Amygdala (tissue), 56 donors: ENCODE results near the gene PGAM5.
"Not testable (repeated sequence)": the region's sequence is repeated elsewhere in the genome, so short reads cannot be mapped to it uniquely, and the experiment has no call there.

Source experiments
- DNase-seq, 56 donors: peaks; one replicate each; lab custom pipeline; 2025; lab: John Stamatoyannopoulos, UW

PGAM5 gene

DNA sequence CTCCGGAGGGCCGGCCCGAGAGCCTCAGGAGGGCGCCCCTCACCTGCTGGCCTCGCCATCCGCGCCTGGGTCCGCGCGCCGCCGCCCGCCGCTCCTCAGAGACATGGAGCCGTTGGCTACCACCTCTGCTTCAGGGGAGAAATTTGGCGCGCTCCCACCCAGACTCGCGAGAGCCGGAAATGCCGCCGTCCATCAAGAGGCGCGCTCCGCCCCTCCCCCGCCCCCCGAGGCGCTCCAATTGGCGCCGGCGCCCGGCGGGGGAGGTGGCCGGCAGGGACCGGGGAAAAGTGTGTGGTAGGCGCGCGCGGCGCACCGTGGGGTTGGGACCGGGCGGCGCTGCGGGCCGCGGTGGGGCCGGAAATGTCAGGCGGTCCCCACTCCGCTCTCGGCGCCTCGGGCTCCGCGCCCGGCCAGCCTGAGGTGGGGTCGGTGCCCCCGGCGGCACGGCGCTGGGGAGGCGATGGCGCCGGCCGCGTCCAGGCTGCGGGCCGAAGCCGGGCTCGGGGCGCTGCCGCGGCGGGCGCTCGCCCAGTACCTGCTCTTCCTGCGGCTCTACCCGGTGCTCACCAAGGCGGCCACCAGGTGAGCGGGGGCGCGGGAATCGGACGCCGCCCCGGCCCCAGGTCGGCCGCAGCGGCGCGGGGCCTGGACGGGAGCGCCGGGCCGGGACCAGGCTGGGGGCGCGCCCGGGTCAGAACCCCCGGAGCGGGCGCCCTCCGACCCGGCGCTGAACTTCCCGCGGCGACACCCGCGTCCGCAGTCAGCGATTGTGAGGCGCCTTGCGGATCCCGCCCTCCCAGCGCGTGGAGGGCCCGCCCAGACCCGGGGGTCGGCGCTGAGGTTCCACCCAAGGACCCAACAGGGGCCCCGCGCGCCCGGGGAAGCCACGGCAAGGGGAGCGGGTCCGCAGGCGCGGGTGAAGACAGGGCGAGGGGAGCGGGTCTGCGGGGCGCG, 23.2 kb upstream of the PGAM5 start, which contains the start of the genes POLE and PXMP2:
Gene POLE (minus strand): TSS at position 132 of the 954 bp plus-strand sequence. CDS start 27 bp downstream, at position 105.
Gene PXMP2 (plus strand): TSS at position 377 of the 954 bp plus-strand sequence. CDS start 84 bp downstream, at position 461.
- DNase-seq, result peak; percentile 15 to 95 (median 85)

DNA sequence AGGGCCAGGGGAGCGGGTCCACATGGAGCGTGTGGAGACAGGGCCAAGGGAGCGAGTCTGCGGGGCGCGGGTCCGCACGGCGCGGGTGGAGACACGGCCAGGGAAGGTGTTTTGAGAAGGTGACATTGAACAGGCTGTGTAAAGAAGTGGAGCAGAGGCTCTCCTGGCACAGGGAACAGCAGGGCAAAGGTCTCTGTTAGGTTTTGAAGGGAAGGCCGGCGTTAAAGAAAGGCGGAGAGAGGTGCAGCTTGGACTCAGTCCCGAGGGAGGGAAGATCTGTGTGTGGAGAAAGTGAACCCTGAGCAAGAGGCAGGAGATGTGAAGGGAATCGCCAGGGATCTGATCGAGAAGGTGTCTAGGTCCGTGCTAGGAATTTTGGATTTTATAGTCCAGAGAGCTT, 21.4 kb upstream of the PGAM5 start:
- DNase-seq, result no peak

DNA sequence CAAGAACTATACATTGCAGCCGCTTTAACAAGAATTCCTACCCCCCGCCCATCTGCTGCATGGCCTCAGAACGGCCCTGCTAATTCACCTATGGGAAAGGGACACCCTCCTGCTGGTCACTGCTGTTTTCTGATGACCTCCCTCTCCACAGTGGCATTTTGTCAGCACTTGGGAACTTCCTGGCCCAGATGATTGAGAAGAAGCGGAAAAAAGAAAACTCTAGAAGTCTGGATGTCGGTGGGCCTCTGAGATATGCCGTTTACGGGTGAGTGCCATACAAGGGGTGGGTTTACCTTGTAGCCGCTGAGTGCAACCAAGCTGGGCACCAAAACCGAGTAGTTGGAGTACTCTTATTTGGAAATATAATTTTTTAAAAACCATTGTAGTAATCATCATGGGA, 20.5 kb upstream of the PGAM5 start:
- DNase-seq, result no peak

DNA sequence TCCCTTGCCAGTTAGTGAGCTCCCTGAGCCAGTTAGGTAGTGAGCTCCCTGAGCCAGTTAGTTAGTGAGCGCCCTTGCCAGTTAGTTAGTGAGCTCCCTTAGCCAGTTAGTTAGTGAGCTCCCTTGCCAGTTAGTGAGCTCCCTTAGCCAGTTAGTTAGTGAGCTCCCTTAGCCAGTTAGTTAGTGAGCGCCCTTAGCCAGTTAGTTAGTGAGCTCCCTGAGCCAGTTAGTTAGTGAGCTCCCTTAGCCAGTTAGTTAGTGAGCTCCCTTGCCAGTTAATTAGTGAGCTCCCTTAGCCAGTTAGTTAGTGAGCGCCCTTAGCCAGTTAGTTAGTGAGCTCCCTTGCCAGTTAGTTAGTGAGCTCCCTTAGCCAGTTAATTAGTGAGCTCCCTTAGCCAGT, 18.6 kb upstream of the PGAM5 start:
- not testable (repeated sequence) for DNase-seq

DNA sequence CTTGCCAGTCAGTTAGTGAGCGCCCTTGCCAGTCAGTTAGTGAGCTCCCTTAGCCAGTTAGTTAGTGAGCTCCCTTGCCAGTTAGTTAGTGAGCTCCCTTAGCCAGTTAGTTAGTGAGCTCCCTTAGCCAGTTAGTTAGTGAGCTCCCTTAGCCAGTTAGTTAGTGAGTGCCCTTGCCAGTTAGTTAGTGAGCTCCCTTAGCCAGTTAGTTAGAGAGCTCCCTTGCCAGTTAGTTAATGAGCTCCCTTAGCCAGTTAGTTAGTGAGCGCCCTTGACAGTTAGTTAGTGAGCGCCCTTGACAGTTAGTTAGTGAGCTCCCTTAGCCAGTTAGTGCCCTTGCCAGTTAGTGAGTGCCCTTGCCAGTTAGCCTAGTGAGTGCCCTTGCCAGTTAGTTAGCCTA, 15.8 kb upstream of the PGAM5 start:
- DNase-seq, result not testable (repeated sequence)

DNA sequence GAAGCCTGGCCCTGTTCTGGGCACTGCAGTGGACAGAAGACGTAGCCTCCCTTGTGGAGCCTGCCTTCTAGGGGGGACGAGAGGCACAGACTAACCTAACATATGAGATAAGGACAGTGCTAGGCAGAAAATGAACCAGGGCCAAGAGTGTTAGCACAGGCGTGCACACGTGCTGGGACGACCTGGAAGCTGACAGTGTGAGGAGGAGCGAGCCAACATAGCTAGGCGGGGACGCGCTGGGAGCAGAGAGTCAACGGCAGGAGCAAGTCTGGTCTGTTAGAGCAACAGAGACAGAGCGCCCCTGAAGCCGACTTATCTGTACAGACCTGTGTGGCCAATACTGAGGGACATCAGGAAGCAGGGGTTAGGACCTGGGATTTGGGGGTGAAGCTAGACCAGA, 15.2 kb upstream of the PGAM5 start:
- DNase-seq, result no peak

DNA sequence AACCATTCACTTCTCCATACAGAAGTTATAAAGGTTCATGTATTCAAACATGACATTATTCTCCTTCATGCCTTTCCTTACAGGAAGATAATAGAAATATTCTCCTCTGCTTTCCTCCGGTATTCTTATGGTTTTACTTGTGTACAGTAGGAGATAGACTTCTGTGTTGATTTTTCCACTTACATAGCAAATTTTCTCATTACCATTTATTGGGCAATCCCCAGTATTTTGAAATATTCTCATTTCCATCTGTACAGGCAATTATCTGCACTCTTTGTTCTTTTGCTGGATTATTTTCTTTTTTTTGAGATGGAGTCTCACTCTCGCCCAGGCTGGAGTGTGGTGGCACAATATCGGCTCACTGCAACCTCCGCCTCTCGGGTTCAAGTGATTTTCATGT, 12.3 kb upstream of the PGAM5 start:
- DNase-seq, result no peak

DNA sequence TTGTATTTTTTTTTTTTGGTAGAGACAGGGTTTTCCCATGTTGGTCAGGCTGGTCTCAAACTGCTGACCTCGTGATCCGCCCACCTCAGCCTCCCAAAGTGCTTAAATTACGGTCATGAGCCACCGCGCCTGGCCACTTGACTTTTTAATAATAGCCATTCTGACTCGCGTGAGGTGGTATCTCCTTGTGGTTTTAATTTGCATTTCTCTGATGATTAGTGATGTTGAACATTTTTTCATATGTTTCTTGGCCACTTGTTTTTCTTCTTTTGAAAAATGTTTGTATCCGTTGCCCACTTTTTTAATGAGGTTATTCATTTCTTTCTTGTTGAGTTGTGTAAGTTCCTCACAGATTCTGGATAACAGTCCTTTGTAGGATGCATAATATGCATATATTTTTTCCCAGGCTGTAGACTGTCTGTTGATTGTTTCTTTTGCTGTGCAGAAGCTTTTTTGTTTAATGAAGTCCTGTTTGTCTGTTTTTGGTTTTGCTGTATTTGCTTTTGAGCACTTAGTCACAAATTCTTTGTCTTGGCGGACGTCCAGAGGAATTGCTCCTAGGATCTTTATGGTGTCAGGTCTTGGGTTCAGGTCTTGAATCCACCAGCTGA, 10.3 kb upstream of the PGAM5 start:
- DNase-seq, result no peak

DNA sequence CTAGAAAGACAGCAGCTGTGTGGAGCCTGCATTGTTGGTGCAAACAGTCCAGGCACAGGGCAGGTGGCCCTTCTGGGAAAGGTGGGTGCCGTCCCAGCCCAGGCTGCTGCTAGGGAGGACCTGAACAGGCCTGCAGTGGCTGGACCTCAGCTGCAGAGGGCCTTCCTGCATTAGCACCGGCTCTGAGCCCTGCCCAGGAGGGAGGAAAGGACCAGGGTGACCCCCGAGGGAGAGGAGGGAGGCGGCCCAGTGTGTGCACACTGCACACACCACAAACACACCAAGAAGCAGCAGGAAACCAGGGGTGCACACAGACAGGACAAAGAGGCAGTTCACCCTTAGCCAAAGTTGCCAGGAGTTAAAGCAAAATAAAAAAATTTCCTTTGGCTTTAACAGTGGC, 8.0 kb upstream of the PGAM5 start:
- no peak for DNase-seq

DNA sequence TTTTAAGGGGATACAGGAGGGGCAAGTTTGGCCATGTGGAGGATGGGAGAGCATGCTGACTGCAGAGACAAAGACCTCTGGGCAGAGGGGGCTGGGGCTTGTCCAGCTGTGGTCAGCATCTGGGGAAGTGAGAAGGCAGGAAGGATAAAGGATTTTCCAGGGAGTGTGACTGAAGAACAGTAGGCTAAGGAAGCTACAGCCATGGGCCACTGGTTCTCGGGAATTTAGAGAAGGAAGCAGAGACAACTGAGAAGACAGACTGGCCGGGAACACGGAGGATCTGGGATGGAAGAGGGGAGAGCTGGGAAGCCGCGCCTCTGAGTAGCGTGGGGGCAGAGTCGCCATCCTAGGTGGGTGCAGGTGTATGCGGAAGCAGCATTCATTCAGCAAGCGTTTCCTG, 7.0 kb upstream of the PGAM5 start:
- no peak for DNase-seq

DNA sequence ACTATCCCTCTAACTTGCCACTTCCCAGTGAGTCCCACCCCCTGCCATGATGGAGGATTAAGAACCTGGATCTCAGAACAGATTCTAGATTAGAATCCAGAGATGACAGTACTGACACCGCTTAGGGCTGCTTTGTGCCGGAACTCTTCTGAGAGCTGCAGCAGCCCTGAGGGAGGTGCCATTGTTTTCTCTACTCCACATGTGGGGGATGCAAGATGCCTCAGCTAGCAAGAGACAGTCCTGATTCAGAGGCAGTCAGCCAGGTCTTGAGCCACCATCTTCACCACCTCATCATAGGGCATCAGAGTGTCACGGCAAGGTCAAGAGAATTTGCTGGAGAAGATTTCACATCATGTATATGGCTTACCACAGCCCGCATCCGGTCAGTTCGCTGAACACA, 3.4 kb upstream of the PGAM5 start:
- no peak for DNase-seq

DNA sequence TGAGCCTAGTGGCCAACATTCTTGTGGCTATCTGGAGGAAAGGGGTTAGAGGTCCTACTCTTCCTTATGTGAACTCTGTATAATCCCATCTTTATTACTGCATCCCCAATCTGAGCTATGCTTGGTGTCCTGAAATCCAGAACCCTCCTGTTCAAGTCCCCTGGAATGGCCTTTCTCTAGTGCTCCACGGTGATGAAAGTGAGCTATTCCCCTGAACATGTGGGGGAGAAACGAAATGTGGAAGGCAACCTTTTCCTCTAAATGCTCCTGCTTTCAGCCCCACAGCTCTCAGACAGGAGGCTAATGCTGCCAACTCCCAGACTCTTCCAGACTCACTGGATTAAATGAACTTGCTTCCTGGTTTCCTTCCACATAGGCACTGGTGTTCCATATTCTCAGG, 2.5 kb upstream of the PGAM5 start:
- DNase-seq, result no peak

DNA sequence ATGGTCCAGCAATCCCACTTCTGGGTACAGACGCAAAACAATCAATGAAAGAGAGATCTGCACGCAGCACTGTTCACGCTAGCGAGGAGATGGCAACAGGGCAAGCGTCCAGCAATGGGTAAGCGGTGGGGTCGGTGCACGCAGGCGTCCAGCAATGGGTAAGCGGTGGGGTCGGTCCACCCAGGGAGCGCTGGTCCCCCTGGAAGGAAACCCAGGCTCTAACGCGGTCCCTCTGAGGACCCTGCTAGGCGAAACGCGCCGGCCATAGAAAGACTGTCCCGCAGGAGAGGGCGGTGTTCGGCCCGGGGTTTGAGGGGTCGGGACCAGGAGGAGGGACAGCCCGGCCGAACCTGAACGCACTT, 618 bp upstream of the PGAM5 start:
- DNase-seq, result peak in 6 of 56 donors; percentile 23 to 56 (median 36)

DNA sequence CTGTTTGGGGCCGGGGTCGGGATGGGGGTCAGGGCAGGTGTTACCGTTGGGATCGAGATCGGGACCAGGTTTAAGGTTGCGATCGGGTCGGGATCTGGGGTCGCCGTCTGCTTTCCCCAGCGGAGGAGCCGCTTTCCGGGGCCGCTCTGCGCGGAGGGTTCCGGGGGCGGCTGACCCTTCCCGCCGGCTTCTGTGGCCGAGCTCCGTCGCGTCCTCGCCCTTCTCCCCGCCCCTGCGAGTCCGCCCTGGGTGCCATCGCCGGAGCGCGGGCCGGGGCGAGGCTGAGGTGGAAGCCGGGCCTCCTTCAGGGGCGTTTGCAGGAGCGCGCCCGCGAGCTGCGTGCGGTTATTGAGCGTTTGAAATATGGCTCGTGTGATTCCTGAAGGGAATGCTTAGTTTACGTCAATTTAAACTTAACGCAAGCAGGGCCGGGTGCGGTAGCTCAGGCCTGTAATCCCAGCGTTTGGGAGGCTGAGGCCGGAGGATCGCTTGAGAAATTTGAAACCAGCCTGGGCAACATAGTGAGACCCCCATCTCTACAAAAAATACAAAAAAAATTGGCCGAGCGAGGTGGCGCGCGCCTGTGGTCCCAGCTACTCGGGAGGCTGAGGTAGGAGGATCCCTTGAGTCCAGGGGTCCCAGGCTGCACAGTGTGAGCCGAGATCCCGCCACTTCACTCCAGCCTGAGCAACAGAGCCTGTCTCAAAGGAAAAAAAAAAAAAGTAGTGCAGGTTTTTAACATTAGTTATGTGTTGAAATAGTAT, 620 bp downstream of the PGAM5 start:
- peak in 1 of 56 donors; percentile 51 for DNase-seq

DNA sequence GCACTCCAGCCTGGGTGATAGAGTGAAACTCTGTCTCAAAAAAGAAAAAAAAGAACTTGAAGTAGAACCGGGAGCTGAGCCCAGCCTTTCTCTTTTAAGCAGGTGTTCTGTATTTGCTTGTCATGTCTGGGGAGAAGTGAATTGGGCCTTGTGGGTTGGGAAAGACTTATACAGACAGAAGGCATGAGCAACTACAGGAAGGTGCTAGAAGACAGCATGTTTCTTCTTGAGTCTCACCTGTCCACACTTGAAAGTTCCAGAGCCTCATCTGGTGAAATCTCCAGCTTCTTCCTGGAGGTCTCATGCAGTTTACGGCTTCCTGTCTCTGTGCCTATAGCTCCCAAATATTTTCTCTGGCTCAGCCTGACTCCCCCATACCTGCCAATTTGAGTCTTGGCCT, 2.5 kb downstream of the PGAM5 start:
- DNase-seq, result no peak

DNA sequence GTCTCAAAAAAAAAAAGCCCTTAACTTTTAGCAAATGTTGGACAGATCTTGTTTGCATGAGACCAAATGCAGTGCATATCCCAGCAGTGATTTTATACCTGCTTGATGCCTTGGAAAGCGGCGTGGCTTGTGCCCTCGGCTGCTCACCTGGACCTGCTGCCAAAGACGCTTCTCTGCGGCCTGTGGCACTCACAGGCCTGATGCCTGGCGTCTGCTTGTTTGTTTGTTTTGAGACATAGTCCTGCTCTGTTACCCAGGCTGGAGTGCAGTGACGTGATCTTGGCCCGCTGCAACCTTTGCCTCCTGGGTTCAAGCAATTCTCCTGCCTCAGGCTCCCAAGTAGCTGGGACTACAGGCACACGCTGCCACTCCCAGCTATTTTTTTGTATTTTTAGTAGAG, 5.2 kb downstream of the PGAM5 start:
- DNase-seq, result no peak

DNA sequence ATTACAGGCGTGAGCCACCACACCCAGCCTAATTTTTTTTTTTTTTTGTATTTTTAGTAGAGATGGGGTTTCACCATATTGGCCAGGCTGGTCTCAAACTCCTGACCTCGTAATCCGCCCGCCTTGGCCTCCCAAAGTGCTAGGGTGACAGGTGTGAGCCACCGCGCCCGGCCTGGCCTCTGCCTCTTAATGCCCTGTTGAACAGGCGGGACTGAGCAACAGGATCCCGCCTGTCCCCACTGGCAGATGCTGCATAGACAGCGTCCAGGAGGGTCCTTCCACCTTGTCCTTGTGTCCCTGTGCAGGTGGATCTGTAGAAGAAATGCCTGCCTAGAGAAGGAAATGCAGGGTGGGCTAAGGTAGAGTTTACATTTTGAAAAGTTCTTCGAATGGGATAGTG, 5.7 kb downstream of the PGAM5 start:
- no peak for DNase-seq

DNA sequence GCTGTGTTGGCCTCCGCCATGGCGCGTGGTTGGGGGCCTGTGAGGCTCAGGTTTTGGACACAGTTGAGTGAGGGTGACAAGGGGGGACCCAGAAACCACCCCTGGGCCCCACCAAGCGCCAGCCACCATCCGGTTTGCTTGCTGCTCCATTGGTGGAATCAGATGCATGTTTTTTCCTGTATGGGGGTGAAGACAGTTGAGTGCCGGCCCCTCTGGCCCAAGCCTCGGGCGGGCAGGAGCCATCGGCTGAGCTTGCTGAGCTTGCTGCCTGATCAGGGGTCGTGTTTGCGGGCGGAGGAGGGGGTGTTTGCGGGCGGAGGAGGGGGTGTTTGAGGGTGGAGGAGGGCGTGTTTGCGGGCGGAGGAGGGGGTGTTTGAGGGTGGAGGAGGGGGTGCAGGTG, 6.4 kb downstream of the PGAM5 start:
- no peak for DNase-seq

DNA sequence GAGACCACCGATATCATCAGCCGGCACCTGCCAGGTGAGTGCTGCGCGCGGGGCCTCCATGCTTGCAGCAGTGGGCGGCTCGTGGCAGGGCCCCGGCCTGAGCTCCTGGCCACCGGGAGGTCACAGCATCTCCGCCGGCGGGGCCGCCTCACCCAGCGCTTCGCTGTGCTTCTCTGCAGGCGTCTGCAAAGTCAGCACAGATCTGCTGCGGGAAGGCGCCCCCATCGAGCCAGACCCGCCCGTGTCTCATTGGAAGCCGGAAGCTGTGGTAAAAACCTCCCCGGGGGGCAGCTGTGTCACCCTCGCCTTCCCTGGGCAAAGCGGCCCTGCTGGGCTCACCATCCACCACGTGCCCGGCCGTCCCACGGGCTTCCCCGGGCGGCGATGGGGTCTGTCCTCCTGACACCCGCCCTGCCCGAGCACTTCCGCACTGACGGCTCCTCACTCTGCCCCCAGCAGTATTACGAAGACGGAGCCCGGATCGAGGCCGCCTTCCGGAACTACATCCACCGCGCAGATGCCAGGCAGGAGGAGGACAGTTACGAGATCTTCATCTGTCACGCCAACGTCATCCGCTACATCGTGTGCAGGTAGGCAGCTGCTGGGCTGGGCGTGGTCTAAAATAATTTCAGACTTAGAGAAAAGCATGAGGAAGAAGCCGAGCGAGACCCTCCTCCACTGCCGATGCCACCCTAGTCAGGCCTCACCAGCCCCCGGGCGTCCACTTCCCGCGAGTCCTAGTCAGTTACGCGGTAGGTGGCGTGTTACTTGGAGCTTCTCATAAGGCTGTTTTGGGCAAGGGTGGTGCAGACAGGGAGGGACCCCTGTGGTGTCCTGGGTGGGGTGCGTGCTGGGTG, 7.1 kb downstream of the PGAM5 start:
- no peak for DNase-seq

DNA sequence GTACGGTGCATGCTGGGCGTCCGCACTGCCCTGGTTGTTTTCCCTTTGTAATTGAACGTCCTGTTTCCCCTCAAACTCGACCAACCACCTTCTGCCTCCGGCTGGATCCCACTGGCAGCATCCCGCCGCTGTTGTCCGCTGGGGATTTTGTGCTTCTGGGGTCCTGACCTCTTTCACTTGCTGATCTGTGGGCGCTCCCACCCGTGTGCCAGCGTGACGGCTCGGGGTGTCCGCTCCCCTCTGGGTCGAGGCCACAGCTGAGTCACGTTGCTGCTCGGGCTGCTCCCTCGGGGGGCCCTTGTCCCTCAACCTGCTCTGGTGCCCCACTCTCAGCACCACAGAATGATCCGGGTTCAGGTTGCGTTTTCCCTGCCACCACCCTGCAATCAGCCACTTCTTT, 8.0 kb downstream of the PGAM5 start:
- no peak for DNase-seq
